ENCODE data around the gene TMEM252.
A peak's percentile ranks its signal among the peaks of the same experiment; 100 is the strongest.

Gene TMEM252

DNA sequence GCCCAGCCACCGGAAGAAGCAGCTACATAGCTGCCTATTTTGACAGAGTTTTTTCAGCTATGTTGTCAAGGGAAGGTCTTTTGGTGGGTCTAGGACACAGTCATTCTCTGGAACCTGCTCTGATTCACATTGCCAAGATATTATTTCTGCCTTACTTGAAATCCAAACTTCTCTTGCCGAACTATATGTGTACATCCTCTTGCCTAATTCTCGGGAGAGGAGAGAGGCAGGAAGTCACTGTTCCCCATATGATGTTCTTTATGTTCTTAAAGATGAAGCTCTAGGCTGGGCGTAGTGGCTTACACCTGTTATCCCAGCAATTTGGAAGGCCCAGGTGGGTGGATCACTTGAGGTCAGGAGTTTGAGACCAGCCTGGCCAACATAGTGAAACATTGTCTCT, 8.6 kb downstream of the TMEM252 start:
- TF ChIP-seq, protein P1, sequence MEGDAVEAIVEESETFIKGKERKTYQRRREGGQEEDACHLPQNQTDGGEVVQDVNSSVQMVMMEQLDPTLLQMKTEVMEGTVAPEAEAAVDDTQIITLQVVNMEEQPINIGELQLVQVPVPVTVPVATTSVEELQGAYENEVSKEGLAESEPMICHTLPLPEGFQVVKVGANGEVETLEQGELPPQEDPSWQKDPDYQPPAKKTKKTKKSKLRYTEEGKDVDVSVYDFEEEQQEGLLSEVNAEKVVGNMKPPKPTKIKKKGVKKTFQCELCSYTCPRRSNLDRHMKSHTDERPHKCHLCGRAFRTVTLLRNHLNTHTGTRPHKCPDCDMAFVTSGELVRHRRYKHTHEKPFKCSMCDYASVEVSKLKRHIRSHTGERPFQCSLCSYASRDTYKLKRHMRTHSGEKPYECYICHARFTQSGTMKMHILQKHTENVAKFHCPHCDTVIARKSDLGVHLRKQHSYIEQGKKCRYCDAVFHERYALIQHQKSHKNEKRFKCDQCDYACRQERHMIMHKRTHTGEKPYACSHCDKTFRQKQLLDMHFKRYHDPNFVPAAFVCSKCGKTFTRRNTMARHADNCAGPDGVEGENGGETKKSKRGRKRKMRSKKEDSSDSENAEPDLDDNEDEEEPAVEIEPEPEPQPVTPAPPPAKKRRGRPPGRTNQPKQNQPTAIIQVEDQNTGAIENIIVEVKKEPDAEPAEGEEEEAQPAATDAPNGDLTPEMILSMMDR (IDR thresholded peaks at IDR 0.05; ENCODE audit: control insufficient read depth, insufficient read depth, low read depth, low read length, missing control alignments): no peak
- H3K4me3 ChIP-seq (ENCODE audit: control insufficient read depth, low read depth, low read length): no peak overlapping the region

DNA sequence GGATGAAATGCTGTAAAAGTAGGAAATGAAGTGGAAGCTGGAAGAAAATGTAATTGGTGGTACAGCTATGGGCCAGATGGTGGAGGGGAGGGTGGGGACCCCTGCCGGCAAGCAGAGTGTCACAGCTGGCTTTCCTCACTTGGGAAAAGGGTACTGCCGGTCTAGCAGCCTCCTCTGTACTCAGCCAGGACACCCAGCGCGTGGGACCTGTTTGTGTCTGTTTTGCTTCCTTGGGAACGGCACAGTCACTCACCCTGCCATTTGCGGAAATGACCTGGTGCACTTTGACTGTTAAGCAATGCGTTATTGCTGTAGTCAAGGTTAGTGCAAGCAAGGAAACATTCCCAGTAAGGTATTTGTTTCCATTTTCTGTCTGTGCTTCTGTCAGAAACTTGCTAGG, 10.1 kb downstream of the TMEM252 start:
- DNase-seq (ENCODE audit: low read depth): no peak
- TF ChIP-seq, protein P1 (IDR thresholded peaks at IDR 0.05; ENCODE audit: control insufficient read depth, insufficient read depth, low read depth, low read length, missing control alignments): no peak
- no peak overlapping the region for H3K4me3 ChIP-seq (ENCODE audit: control insufficient read depth, low read depth, low read length)

More for the DNA sequence above, 8.6 kb downstream of the TMEM252 start:
- DNase-seq (ENCODE audit: low read depth): no peak

DNA sequence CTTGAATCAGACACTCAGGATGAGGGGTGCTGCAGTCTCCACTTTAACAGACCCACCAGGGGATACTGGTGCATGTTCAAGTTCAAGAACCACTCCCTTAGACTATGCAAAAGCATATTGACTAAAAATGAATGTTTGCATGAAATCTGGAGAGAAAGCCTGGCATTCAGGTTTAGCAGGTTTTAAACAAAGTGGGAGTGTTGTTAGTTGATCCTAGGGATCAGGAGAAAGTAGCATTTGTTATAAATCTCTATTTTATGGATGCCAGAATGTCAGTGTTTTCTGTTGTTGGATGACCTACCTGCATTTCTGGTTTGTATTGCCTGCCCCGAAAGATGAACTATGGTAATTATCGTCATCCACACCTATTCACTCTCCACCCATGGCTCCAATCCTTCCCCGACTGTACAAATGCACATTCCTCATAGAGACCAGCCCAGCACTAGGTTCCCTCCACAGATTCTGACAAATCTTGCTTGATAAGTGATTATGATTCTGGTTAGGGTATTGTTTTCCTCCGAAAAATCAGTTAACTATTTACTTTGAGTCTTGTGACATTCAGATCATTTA, 17.2 kb downstream of the TMEM252 start:
- no peak overlapping the region for H3K4me3 ChIP-seq (ENCODE audit: control insufficient read depth, low read depth, low read length)
- DNase-seq (ENCODE audit: low read depth): no peak
- TF ChIP-seq, protein P1 (IDR thresholded peaks at IDR 0.05; ENCODE audit: control insufficient read depth, insufficient read depth, low read depth, low read length, missing control alignments): no peak

DNA sequence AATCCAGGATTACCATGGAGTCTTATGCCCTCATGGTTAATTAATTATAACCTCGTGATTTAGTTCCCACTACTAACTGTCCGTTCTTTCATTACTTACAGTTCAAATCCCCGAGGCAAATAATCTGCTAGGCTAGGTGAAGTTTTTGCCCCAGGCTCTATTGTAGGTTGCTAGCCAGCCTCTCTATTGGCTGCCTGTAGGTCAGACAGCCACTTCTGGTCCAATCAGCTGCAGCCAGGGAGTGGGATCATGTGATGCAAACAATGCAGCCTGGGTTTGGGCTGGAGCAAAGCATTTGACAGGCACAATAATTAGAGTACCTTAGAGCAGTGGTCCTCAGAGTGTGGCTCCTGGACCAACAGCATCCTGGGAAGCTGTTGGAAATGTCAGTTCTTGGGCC, 17.7 kb downstream of the TMEM252 start:
- TF ChIP-seq, protein P1 (IDR thresholded peaks at IDR 0.05; ENCODE audit: control insufficient read depth, insufficient read depth, low read depth, low read length, missing control alignments): no peak
- DNase-seq (ENCODE audit: low read depth): no peak
- no peak overlapping the region for H3K4me3 ChIP-seq (ENCODE audit: control insufficient read depth, low read depth, low read length)

DNA sequence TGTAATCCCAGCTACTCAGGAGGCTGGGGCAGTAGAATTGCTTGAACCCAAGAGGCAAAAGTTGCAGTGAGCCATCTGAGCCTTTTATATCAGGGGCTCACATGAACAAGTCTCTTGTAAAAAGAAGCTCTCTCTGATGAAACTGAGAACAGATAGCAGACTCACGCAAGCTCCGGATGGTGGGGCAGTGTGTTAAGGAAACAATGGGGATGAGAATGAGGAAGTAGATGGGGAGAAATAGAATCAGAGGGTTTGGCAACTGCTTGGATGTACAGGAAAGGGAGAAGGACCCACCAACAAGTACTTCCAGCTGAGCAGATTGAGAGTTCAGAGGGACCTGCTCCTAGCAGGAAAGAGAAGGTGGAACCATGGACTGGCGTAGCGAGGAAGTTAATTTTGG, 18.6 kb downstream of the TMEM252 start:
- TF ChIP-seq, protein P1 (IDR thresholded peaks at IDR 0.05; ENCODE audit: control insufficient read depth, insufficient read depth, low read depth, low read length, missing control alignments): no peak
- no peak for DNase-seq (ENCODE audit: low read depth)
- no peak overlapping the region for H3K4me3 ChIP-seq (ENCODE audit: control insufficient read depth, low read depth, low read length)

DNA sequence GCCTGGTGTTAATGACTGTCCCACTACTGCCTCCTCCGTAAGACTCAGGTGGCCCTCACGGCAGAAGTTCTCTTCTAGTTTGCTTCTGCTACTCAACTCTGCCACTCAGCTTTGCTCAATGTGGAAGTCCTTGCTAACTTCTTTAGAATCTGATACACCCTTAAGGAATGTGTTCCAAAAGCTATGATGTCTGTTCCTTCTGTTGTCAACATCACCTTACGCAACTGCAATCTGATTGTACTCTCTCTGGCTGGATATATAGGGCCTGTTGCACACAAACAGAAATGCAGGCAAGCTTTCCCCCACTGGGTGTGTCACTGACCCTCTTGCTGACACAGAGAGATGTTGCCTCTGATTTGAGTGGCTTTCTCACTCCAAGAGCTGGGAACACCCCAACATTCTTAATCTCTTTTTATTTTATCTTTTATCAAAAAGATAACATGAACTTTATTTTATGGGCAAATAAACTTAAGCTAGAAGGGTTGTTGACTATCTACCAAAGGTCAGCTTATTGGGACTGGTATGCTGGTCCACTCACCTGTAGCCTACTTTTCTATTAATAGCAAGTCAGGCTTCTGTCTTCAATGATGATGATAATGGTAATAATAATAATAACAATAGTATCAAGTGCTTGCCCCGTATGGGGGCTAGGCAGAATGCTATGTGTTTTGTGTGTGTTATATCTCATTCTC, 25.2 kb downstream of the TMEM252 start:
- no peak overlapping the region for H3K4me3 ChIP-seq (ENCODE audit: control insufficient read depth, low read depth, low read length)
- TF ChIP-seq, protein P1 (IDR thresholded peaks at IDR 0.05; ENCODE audit: control insufficient read depth, insufficient read depth, low read depth, low read length, missing control alignments): no peak
- peak; percentile 32 for DNase-seq (ENCODE audit: low read depth)

Measured in AG09309 (cell line).